GM10248 (cell line): ENCODE data around the gene B3GALNT2.

Source experiments
- CTCF ChIA-PET: fragments of 300-600 bp; sonication (Branson Sonifier 250); formaldehyde crosslinking; extraction: SDS; loops from one replicate; lab custom pipeline; 2021; ENCODE audit warnings: antibody characterized with exemption; lab: Yijun Ruan, JAX
- POLR2A ChIA-PET: fragments of 350-650 bp; sonication (Branson Sonifier 250); formaldehyde crosslinking; extraction: SDS; loops from one replicate; lab custom pipeline; 2020; ENCODE audit warnings: antibody characterized with exemption; lab: Yijun Ruan, JAX
- DNase-seq: peaks from one replicate; pipeline ENCODE4 v3.0.0; 2012; ENCODE audit errors: extremely low spot score
- TF ChIP-seq, protein P1 (sequence below): IDR thresholded peaks from 2 replicates; pipeline ENCODE4 v1.5.1; 2012; ENCODE audit warnings: mild to moderate bottlenecking, low read depth; ENCODE audit errors: extremely low read depth, missing control alignments, control extremely low read depth

Gene B3GALNT2

DNA sequence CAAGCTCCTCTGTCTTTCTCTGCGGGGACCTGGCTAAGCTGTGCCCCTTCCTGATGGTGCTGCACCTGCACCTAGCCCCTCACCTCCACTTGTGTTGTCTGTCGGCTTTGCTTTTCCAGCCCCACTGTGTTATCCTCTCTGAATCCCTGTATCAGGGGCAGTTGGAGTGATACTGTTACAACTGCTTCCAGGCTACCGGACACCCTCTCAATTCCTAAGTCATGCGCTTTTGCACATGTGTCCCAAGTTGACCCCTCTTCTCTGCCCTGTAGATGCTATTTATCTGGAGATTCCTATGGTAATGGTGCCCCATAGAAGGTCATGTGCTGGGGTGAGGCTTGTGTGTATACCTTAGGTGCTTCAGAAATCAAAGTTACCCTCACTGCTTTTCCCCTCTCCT lies 78.1 kb downstream of the B3GALNT2 start:
- TF ChIP-seq, protein P1, sequence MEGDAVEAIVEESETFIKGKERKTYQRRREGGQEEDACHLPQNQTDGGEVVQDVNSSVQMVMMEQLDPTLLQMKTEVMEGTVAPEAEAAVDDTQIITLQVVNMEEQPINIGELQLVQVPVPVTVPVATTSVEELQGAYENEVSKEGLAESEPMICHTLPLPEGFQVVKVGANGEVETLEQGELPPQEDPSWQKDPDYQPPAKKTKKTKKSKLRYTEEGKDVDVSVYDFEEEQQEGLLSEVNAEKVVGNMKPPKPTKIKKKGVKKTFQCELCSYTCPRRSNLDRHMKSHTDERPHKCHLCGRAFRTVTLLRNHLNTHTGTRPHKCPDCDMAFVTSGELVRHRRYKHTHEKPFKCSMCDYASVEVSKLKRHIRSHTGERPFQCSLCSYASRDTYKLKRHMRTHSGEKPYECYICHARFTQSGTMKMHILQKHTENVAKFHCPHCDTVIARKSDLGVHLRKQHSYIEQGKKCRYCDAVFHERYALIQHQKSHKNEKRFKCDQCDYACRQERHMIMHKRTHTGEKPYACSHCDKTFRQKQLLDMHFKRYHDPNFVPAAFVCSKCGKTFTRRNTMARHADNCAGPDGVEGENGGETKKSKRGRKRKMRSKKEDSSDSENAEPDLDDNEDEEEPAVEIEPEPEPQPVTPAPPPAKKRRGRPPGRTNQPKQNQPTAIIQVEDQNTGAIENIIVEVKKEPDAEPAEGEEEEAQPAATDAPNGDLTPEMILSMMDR = no peak
- no peak for DNase-seq
- CTCF ChIA-PET = interaction anchor here (1.2 to 2.2 kb wide), 2 partner anchors 10 to 1310 kb away, joined by 3 to 16 read pairs; no protein-coding TSS in a partner anchor
- POLR2A ChIA-PET = no interaction called here

DNA sequence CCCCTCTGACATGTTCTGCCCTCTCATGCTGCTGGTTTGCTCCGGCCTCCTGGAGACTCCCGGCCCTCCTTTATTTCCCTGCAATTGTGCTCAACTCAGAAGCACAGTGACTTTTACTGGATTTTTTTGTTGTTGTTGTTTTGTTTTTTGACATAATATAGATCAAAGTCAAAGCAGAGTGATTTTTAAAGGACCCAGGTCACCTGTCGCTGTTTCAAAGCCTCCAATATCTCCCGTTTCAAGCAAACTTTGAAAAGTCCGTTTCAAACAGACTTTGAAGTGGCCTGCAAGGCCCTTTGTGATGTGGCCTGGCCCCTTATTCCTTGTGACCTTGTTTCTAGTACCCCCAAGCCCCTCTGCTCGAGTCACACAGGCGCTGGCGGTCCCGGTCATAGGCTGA lies 78.9 kb downstream of the B3GALNT2 start:
- ChIA-PET POLR2A (no interaction called here), CTCF (interaction anchor here (1.2 to 2.2 kb wide), 2 partner anchors 9 to 79 kb away, joined by 5 to 16 read pairs; partner anchors contain the start of gene B3GALNT2)
- TF ChIP-seq, protein P1 = no peak
- no peak for DNase-seq

DNA sequence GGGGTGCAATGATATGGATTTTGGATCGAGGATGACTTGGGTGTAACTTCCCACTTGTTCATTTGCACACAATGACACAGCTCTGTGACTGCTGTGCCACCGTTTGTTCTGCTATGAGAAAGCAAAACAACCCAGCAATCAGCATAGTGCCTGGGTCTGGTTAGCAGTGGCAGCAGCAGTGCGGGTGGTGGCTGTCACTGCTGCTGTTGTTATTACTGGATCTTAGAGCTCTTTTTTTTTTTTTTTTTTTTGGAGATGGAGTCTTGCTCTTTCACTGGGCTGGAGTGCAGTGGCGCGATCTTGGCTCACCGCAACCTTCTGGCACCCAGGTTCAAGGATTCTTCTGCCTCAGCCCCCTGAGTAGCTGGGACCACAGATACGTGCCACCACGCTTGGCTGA lies 80.2 kb downstream of the B3GALNT2 start:
- ChIA-PET CTCF (interaction anchor here (1.2 to 3.0 kb wide), 8 partner anchors 8 to 331 kb away, joined by 3 to 16 read pairs (median 4); partner anchors contain the start of gene B3GALNT2), POLR2A (no interaction called here)
- no peak for DNase-seq
- TF ChIP-seq, protein P1 = no peak

DNA sequence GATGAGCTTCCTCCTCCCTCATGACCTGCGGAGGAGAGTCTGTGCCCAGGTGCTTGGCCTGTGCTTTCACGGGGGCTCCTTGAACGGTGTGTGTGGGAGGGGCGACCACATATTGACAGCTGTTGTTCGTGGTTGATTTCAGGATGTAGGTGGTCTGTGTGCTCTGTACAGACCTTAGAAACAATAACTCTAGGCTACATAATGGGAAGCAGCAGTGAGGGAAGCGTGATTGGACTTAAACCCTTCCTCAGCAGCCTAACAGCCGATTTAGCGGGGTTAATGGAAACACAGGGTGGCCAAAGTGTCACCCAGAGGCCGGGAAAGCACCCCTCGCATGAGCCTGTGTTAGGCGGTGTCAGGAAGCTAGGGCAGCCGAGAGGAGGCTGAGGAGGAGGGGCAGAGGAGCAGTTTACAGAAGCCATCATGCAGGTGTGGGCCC lies 81.0 kb downstream of the B3GALNT2 start:
- CTCF ChIA-PET = interaction anchor here (0.8 to 3.0 kb wide), 7 partner anchors 8 to 330 kb away, joined by 3 to 9 read pairs (median 3); no protein-coding TSS in a partner anchor
- TF ChIP-seq, protein P1 = no peak
- POLR2A ChIA-PET = no interaction called here
- peak; percentile 67 for DNase-seq

DNA sequence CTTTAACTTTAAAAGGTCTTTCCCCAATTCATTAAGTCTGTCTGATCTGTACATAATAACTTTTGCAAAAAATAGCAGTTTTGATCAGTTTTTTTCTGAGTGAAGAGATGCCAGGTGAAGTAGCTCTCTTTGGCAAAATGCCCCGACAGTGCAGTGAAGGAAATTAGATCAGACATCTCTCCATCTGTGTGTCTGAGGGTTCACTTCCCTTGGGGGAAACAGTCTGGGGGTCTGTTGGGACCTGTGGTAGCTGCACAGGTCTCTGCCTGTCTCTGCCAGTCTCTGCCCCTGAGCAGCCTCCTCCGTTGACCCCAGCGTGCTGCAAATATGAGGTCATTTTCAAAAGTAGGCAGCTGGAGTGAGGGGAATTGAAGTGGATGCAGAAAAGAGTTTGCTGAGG lies 82.5 kb downstream of the B3GALNT2 start:
- TF ChIP-seq, protein P1 = no peak
- no peak for DNase-seq
- ChIA-PET CTCF (interaction anchor here (1.0 to 3.0 kb wide), 3 partner anchors 28 to 329 kb away, joined by 3 to 9 read pairs (median 3); no protein-coding TSS in a partner anchor), POLR2A (no interaction called here)

DNA sequence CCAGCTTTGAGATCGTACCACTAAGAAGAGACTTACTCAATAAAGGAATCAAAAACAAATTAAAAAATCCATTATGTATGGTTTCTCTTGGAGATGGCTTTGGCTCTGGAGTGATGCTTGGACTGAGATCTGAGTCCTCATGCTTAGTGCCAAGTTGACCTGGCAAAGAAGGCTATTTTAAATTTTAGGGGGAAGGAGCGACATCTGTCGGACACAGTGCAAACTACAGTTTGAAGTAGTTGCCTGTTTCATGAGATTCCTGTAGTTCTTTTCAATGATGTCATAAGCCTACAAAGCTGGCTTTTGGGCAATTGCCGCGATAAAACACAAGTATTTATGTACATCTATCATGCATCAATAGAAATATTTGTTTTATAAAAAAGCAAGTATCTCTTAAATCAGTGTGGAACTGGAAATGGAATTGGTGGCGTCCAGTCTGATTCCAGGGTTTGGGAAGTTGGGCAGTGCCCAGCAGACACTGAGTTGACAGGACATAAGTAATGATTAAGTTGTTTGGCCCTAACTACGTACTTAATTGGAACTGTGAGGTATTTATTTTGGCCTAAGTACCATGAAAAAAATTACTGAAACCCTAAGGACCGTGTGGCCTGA lies 87.1 kb downstream of the B3GALNT2 start:
- peak; percentile 71 for DNase-seq
- ChIA-PET POLR2A (interaction anchor here (0.6 kb wide), 1 partner anchor 88 kb away, joined by 3 read pairs; no protein-coding TSS in a partner anchor), CTCF (interaction anchor here (0.6 to 3.7 kb wide), 57 partner anchors 8 to 1089 kb away, joined by 3 to 54 read pairs (median 4); partner anchors contain the start of genes ARID4B, GGPS1 and TBCE)
- TF ChIP-seq, protein P1 = peak; percentile 80
